ENCODE results near the gene HMMR.

- TF ChIP-seq, protein P1, sequence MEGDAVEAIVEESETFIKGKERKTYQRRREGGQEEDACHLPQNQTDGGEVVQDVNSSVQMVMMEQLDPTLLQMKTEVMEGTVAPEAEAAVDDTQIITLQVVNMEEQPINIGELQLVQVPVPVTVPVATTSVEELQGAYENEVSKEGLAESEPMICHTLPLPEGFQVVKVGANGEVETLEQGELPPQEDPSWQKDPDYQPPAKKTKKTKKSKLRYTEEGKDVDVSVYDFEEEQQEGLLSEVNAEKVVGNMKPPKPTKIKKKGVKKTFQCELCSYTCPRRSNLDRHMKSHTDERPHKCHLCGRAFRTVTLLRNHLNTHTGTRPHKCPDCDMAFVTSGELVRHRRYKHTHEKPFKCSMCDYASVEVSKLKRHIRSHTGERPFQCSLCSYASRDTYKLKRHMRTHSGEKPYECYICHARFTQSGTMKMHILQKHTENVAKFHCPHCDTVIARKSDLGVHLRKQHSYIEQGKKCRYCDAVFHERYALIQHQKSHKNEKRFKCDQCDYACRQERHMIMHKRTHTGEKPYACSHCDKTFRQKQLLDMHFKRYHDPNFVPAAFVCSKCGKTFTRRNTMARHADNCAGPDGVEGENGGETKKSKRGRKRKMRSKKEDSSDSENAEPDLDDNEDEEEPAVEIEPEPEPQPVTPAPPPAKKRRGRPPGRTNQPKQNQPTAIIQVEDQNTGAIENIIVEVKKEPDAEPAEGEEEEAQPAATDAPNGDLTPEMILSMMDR (IDR thresholded peaks at IDR 0.05) = peak in 1 of 3 donors; percentile 13
- no peak for TF ChIP-seq POLR2AphosphoS5 (IDR thresholded peaks at IDR 0.05)
These were observed 13.3 kb downstream of the HMMR start for GRCh38 chr5:163473635-163474243.

Measured in breast epithelium (tissue), 3 donors.